Measurements from ENCODE around the gene DUOXA1.
"Not testable (repeated sequence)": the region's sequence is repeated elsewhere in the genome, so short reads cannot be mapped to it uniquely, and the experiment has no call there.

Gene DUOXA1

DNA sequence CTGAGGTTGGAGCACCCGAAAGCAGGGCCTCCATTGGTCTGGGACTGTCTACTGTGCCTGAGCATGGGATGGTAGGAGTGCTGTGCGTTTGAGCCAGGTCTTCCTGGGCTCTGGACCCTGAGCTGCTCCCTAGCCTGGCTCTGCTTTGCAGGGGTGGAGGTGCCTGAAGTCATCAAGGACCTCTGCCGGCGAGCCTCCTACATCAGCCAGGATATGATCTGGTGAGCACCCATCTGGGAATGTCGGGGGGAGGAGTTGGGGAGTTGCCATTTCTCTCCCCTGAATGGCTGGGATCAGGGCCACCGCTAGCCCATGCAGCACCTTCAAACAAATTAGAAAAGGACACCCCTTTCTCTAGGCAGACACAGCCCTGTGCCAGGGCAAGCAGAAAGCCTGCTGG lies 20.8 kb upstream of the DUOXA1 start:
- DNase-seq = no peak

DNA sequence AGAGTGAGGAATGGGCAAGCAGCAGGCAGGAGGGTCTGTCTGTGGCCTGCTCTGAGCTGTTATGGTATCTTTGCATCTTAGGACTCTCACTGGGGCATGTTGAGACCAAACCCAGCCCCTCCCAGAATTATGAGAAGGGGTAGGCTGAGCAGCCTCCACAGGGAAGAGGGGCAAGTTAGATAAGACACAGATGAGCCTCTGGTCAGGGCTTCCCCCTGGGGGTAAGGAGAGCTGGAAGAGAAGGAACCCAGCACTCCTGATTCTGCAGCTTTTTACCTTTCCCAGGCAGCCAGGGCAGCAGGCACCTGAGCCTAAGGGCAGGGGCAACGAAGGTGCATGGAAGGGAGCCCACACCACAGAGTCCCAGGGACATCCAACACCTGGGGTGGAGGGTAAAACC lies 19.4 kb upstream of the DUOXA1 start:
- no peak for DNase-seq

DNA sequence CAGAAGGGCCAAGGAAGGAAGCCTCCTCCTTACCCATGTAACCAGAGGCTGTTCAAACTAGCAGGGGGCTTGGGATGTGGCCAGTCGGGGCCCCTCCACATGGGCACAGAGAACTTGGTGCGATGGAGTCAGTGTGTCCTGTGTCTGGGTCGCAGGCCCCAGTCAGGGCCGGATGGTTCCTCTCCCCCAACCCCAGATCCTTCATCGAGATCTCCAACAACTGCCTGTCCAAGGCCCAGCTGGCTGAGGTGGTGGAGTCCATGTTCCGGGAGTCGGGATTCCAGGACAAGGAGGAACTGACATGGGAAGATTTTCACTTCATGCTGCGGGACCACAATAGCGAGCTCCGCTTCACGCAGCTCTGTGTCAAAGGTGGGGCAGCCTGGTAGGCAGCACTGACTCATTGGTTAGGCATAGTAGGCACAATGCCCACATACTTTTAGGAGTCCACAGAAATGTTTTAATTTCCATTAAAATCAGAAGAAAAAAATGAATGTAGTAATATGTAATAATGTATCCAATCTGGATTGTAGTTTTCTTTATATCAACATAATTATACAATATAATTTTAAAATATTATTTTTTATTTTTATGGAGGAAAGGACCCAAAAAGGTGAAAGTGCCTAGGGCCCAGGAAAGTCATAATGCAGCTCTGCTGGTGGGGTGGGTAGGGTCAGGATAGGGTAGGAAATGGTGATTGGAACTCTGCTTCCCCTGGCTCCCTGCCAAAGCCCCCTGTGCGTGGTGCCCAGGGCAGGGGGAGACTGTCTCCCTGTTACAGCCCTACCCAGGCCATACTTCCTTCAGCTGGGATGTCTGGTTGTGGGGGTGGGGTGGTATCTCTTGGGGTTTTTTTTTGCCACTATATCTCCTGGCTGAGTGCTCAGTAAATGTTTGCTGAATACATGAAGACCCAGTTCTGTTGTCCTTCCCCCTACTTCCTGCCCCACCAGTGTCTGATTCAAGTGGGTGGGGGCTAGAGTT lies 18.7 kb upstream of the DUOXA1 start:
- no peak for DNase-seq

DNA sequence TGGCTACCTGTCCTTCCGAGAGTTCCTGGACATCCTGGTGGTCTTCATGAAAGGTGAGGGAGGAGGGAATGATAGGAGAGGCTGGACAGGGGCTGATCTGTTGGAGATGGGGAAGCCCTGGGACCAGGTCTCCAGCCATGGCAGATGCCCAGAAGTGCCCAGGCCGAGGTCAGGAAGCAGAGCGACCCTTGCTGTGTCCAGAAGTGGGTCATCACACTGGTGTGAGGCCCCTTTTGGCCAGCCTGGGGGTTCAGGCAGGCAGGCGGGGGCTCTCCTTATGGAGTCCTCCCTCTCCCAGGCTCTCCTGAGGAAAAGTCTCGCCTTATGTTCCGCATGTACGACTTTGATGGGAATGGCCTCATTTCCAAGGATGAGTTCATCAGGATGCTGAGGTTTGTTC lies 17.9 kb upstream of the DUOXA1 start:
- DNase-seq = no peak

DNA sequence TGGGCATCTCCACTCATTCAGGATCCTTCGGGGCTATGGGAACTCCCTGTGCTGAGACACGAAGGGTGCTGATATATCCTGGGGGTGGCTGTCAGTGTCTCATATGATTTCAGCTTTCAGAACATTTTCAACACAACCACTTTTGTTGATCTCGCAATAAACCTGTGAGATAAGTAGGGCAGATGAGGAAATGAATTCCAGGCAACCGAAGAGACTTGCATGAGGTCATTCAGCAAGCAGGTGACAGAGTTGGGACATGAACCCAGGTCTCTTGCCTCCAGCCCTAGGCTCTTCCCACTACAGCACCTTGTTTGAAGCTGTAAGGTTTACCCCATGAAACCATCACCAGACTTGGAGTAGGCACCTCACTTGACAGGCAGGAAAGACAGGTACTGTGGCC lies 16.7 kb upstream of the DUOXA1 start:
- DNase-seq = no peak

DNA sequence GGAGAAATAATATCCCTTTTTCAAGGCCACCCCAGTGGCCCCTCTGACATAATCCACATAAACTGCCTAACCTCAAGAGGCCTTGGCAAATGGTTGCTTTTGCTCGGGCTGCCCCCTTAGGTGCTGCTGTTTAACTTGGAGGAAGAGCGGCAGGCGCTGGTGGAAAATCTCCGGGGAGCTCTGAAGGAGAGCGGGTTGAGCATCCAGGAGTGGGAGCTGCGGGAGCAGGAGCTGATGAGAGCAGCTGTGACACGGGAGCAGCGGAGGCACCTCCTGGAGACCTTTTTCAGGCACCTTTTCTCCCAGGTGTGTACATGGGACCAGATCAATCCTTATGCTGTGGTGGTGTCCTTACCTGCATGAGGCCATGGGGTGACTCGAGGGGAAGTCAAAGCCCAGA lies 15.1 kb upstream of the DUOXA1 start:
- no peak for DNase-seq

DNA sequence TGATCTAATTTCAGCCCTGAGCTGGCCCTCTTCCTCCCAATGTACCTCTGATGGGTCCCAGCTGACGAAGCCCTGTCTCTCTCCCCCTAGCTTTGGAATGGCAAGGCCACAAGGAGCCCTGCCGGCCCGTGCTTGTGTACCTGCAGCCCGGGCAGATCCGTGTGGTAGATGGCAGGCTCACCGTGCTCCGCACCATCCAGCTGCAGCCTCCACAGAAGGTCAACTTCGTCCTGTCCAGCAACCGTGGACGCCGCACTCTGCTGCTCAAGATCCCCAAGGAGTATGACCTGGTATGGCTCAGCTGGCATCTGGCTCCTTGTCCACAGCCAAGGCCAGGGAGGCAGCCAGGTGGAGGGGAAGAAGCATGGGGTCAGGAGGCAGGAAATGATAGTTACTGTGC lies 14.3 kb upstream of the DUOXA1 start:
- DNase-seq = no peak

DNA sequence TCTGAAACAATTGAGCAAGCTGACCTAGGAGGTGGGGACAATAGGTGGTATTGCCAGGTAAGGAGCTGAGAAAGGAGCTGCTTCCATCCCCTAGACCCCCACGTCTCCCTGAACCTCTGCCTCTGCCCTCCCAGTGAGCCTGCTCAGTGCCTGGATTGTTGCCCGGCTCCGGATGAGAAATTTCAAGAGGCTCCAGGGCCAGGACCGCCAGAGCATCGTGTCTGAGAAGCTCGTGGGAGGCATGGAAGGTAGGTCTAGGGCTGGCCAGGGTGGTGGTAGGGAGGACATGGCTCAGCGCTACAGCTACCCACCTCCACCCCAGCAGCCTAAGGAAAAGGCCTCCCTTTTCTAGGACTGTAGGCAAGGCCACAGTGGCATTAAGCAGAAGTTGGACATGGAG lies 13.4 kb upstream of the DUOXA1 start:
- DNase-seq = no peak

DNA sequence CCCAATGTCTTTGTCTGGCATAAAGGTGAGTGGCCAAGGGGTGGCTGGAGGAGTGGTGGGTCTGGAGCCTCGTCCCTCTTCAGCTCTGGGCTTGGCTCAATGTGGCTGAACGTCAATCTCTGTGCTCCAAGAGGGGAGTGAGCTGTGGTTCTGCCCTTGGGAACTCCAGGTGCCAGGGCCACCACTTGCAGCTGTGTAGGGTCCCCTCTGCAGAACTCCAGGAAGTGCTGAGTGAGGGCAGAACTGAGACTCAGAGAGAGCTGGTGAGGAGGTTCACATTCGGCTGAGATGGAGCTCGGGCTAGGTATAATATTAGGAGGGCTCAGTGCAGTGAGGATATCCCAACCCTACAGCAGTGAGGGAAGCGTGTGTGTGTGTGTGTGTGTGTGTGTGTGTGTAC lies 11.7 kb upstream of the DUOXA1 start:
- no peak for DNase-seq

DNA sequence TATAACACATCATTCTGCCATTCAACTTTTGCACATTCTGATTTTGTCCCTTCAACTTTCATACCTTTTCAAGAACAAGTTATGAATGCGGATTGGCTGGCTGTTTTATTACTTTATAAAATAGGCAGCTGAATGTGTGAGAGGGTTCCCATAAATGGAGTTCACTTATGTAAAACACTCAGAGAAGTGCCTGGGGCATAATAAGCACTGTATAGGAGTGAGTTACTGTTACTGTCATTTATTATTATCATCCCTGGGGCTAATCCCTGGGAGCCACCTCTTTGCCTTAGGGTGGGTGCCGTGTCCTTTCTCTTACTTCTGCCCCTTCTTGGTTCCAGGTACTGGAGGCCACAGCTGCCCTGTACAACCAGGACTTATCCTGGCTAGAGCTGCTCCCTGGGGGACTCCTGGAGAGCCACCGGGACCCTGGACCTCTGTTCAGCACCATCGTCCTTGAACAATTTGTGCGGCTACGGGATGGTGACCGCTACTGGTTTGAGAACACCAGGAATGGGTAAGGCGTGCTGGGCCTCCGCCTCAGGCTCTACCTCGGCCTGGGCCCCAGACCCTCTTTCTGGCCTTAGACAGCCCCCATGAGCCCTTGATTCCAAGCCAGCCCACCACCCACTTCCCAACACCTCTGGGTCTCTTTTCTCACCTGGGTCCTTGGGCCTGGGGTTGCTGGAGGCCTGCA lies 11.0 kb upstream of the DUOXA1 start:
- DNase-seq = no peak

DNA sequence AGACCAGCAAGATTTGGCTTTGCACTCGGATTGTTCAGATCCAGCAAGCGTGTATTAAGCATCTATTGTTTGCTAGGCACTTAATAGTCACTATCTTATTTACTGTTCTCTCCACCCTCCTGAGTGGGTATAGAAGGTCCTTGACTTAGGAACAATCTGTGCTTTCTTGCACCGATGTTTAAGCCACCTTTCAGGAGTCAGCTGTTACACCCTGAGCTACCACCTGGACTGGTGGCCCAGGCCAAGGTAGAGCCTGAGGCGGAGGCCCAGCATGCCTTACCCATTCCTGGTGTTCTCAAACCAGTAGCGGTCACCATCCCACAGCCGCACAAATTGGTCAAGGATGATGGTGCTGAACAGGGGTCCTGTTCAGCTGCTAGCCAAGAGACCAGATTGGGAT lies 10.1 kb upstream of the DUOXA1 start:
- no peak for DNase-seq

DNA sequence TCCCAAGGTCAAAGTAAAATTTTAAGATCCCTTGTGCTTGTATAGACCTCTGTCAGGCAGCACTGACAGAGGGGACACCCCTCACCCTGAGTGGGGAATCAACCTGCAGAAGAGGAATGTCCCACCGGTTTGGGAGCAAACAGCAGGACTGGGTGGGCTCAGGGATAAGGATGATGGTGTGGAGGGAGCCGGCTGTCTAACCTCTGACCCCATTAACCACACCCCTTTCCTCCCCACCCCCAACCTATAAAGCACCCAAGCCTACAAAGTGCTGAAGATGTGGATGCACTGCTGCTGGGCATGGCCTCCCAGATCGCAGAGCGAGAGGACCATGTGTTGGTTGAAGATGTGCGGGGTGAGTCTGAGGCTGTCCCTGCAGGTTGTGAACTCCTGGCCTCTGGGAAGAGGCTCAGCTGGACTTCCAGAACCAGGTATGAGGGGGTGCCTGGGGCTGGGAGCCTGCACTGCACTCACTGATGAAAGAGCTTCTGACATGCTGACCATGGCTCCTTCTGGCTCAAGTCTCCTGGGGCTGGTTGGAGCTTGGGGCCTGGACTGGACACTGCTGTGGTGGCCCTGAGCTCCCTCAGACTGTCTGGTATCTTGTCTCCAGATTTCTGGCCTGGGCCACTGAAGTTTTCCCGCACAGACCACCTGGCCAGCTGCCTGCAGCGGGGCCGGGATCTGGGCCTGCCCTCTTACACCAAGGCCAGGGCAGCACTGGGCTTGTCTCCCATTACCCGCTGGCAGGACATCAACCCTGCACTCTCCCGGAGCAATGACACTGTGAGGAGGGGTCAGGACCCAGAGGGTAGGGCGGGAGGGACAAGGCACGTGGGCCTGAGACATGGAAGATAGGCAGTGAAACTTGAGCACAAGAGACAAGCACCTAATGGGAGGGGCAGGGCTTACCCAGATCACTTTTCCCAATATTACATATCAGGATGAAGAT lies 9.4 kb upstream of the DUOXA1 start:
- DNase-seq = no peak

DNA sequence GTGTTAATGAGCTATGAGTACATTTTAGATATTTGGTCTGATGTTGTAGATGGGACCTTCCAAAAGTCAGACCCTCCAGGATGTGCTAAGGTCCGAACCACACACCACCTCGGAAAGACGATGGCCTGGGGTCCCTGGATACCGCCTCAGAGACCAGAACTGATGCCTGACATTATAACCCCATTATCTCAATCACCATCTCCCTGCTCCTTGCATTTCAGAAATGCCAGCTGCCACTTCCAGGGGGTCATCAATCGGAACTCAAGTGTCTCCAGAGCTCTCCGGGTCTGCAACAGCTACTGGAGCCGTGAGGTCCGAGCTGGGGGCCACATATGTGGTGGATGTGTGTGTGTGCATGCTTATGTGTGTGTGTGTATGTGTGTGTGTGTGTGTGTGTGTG lies 8.0 kb upstream of the DUOXA1 start:
- DNase-seq = no peak

DNA sequence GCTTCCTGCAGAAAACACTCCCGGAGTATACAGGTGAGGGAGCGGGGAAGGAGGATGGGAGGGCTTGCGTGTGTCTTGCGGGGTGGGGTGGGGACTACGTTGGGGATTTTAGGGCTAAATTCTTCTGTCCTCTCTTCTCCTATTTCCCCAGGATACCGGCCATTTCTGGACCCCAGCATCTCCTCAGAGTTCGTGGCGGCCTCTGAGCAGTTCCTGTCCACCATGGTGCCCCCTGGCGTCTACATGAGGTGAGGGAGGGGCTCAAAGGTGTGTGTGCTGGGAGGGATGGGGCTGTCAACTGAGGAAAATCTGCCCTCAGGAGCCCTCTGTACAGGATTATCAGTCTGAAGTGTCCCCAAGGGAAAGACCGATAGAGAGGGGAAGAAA lies 6.7 kb upstream of the DUOXA1 start:
- no peak for DNase-seq

DNA sequence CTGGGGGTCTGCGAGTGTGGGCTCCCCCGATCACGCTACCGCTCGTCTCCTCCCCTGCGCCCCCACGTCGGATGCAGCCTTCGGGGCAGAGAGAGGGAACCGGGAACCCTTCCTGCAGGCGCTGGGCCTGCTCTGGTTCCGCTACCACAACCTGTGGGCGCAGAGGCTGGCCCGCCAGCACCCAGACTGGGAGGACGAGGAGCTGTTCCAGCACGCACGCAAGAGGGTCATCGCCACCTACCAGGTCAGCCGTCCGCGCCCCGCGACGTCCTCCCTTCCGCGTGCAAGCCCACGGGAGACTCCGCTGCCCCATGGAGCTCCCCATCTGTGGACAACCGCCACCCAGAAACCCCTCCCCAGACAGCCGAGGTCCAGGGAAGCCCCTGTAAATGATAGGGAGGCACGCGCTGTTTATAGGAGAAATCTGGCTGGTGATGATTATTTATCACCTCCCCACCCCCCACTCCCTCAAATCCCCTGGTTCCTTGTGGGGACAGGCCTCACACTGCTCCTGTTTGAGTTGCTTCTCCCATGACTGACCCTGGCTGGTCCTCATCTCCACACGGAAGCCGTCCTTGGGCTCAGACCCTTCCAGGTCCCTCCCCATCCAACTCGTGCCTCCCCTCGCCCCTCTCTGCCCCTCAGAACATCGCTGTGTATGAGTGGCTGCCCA lies 6.2 kb upstream of the DUOXA1 start:
- not testable (repeated sequence) for DNase-seq

DNA sequence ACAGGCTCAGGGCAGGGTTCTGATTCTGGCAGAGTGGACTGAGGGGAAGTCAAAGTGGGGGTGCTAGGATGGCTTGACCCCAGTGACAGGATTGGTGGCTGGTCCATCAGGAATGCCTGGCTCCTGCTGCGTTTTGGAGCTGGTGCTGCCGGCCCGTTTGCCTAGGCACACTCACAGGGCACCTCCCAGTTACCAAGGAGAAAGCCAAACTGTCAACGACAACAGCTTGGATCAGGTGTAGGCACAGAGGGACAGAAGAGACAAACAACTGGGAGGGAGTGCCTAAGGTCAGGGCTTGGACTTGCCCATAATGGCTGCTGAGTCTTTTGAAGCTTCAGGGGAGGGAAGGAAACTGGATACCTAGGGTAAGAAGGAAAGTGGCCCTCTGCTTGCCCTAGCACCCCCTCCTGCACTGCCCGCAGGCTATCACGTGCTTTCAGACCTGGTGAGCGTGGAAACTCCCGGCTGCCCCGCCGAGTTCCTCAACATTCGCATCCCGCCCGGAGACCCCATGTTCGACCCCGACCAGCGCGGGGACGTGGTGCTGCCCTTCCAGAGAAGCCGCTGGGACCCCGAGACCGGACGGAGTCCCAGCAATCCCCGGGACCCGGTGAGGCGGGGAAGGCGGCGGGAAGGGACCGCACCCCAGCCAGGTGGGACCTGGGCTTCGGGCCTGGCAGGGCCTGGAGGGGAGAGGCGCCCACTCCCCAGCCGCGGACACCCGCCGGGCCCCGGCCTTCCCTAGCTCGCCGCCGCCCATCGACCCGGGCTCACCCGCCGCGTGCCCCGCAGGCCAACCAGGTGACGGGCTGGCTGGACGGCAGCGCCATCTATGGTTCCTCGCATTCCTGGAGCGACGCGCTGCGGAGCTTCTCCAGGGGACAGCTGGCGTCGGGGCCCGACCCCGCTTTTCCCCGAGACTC lies 5.3 kb upstream of the DUOXA1 start:
- DNase-seq = no peak

DNA sequence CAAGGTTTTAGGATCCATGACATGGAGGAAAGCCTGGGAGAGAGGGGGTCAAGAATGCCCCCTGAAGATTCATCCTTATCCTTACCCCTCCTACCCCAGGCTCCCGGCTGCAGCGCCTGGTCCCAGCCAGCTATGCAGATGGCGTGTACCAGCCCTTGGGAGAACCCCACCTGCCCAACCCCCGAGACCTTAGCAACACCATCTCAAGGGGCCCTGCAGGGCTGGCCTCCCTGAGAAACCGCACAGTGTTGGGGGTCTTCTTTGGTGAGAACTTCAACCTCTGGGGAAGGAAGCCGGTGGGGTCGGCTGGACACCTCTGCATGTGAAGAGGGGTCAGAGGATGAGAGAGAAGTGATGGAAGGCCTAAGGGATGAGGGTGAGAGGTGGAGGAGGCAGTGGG lies 4.4 kb upstream of the DUOXA1 start:
- DNase-seq = no peak

DNA sequence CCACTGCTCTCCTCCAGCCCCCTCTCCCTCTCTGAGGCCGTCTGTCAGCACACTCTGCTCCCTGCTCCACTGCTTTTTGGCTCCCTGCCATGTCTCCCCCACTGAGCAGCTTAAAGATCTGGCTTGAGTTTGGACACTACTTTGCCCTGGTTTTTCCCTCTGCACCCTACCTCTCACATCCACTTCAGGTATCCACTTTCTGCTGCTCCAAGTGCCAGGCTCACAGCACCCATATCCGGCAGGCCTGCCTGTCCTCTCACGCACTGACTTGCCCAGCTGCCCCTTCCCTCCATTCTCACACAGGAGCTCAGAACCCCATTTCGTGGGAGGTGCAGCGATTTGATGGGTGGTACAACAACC lies 3.9 kb upstream of the DUOXA1 start:
- no peak for DNase-seq

DNA sequence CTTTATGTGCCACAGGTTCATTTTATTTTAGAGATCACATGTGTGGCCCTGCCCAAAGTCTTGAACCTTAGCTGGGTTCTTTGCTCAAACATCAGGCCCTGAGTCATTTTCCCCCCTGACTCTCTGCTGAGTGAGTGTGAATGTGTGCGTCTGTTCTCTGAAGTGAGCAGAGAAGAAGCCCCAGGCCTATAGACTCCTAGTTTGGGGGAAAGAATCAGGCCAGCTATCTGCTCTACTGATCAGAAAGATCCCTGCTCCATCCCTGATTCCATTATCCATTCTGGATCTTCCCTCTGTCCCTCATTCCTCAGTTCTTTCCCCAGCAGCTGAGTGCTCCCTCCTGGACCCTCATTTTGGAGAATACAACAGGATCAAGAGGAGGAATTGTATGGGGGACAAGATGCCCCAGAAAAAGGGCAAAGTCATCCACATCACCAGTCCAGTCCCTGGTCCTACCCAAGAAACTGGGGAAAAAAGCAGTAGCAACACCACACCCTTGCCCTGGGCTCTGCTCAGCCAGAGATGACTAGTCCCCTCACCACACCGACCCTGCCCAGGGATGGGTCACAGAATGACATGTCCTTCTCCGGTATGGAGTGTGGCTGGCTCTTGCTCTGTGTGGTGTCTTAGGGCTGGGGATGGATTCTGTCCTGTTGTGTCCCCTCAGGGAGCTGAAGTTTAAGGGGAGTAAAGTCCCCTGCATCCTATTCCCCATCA lies 3.3 kb upstream of the DUOXA1 start:
- DNase-seq = no peak

DNA sequence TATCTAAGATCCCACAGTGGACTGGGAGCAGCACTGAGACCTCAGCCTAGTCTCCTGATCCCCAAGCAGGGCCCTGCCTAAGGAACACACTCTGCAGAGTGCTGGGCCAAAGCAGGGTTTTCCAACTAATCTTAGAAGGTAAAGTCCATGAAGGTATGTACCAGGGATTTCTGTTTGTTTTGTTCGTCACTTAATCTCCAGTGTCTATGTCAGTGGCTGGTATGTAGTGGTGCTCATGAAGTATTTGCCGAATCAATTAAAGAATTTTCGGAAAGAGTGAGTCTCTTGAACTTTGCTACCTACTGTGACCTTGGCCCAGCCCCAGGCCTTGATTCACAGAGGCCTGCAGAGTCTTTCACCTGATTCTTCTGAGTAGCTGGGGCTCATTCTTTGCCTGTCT lies 1.8 kb upstream of the DUOXA1 start:
- DNase-seq = no peak

Measured in cortex of kidney (tissue), 1 donor.